ENCODE results near the gene COPS7A. TPM values are rescaled to one million over a fixed set of nuclear protein-coding genes. Genes with fewer than 3 reads are reported as not detected.

The COPS7A gene
- total and polyA plus RNA-seq, 9 of the 15 experiments (the other 6 are each of a cell fraction or from before 2014, with no cell fraction given) = 12.7 to 36.0 (median 24.3) TPM

DNA sequence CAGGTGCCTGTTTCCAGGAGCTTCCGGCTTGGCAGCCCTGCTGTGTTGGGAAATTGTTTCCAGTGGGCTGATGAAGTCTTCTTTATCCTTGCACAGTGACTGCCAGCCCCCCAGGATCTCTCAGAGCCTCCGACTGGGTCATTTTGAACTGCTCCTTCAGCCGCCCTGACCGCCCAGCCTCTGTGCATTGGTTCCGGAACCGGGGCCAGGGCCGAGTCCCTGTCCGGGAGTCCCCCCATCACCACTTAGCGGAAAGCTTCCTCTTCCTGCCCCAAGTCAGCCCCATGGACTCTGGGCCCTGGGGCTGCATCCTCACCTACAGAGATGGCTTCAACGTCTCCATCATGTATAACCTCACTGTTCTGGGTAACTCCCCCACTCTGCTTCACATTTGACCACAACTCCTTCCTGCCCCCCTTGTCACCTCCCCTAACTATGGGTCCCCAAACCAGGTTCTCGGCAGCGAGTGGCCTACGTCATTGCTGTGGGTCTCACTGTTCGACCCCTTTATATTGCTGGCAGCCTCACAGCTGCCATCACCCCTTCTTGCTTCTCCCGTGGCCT, 50.7 kb downstream of the COPS7A start:
- TF ChIP-seq U2AF2 (optimal IDR thresholded peaks at IDR 0.05; ENCODE audit: low read depth, low read length) = no peak
- TF ChIP-seq ESRRA (IDR thresholded peaks at IDR 0.05; ENCODE audit: borderline replicate concordance, low read depth) = no peak
- no peak for TF ChIP-seq CBX3 (IDR thresholded peaks at IDR 0.05; ENCODE audit: borderline replicate concordance in 1 of 2, low read length in 2 of 2)
- FAIRE-seq = no peak
- no peaks in the 10 kb centered on the region for H4K20me1 ChIP-seq (replicated peaks; ENCODE audit: control insufficient read depth, insufficient read depth, low read length)
- H3K9ac ChIP-seq (ENCODE audit: insufficient read depth in 1 of 2, low read depth in 2 of 2, low read length in 2 of 2) = no peak overlapping the region; a peak in 1 of 4 replicates
- peaks cover 19% of the 10 kb centered on the region; the same call in 2 of the 3 replicates for H3K36me3 ChIP-seq (ENCODE audit: control insufficient read depth, insufficient read depth, low read length)
- H3K27ac ChIP-seq (ENCODE audit: extremely low read depth, low read depth, low read length) = no peak overlapping the region
- DNase-seq (ENCODE audit: extremely low read depth in 1 of 4, low spot score in 3 of 4) = no peak
- H3K4me3 ChIP-seq = no peak overlapping the region
- H3K27me3 ChIP-seq (ENCODE audit: control insufficient read depth in 2 of 2, insufficient read depth in 2 of 2, low read length in 2 of 2) = no peaks in the 10 kb centered on the region
- ATAC-seq = no peak
- no peak overlapping the region for H2AFZ ChIP-seq (ENCODE audit: low read depth, low read length)
- H3K4me1 ChIP-seq (replicated peaks in 1 of 2; ENCODE audit: control insufficient read depth in 2 of 2, insufficient read depth in 2 of 2, low read length in 2 of 2) = peaks cover 5 to 45% of the 10 kb centered on the region in 2 experiments; a peak in 4 of 5 replicates
- in situ Hi-C loops (cut with MboI) = no loop called here
- H3K79me2 ChIP-seq (ENCODE audit: control insufficient read depth, insufficient read depth, low read length) = no peaks in the 10 kb centered on the region
- BruUV-seq (replicated peaks) = no TSS peak
- ChIA-PET POLR2A (interaction anchor here (0.6 to 1.6 kb wide), 3 partner anchors 10 to 210 kb away, joined by 3 to 6 read pairs (median 3); partner anchors contain the start of gene COPS7A), CTCF (ENCODE audit: low intra/inter-chr PET ratio) (no interaction called here)
- intact Hi-C loops (cut with micrococcal nuclease) = loop anchor here (5.0 kb wide), 2 partner anchors 53 to 157 kb away; partner anchors contain the start of gene P3H3
- 78% methylated on average over 9 of the region's 15 CpGs for WGBS (ENCODE audit: insufficient coverage, low coverage, missing lambda C conversion rate)
- H3K4me2 ChIP-seq (ENCODE audit: insufficient read depth, low read length) = no peak overlapping the region
- no peaks in the 10 kb centered on the region for H3K9me1 ChIP-seq (ENCODE audit: control insufficient read depth, insufficient read depth, low read length)
- H3K9me3 ChIP-seq (replicated peaks; ENCODE audit: control insufficient read depth, insufficient read depth, low read depth, low read length) = no peaks in the 10 kb centered on the region

Measured in K562 (cell line).